Endodermal cell (in vitro differentiated cells): ENCODE results near the gene LAPTM5. TPM values are rescaled to one million over a fixed set of nuclear protein-coding genes. Genes with fewer than 3 reads are reported as not detected.
"Not testable (repeated sequence)": the region's sequence is repeated elsewhere in the genome, so short reads cannot be mapped to it uniquely, and the experiment has no call there.

Experiments used
- DNase-seq: peaks from one replicate; pipeline ENCODE4 v3.0.0-alpha.2; 2017
- H3K27ac ChIP-seq: 2 replicates; pipeline ENCODE4 v1.5.1; 2013; ENCODE audit warnings: mild to moderate bottlenecking, low read depth, low read length, moderate library complexity
- H3K27me3 ChIP-seq: 2 replicates; pipeline ENCODE4 v1.6.1; 2013; ENCODE audit warnings: mild to moderate bottlenecking, low read length, moderate library complexity; ENCODE audit not compliant: insufficient read depth, control insufficient read depth, poor library complexity, severe bottlenecking
- H3K36me3 ChIP-seq: 2 replicates; pipeline ENCODE4 v1.7.0; 2013; ENCODE audit warnings: mild to moderate bottlenecking, low read length, moderate library complexity; ENCODE audit not compliant: control insufficient read depth, insufficient read depth
- H3K4me1 ChIP-seq: one replicate; pipeline ENCODE4 v1.7.0; 2013; ENCODE audit warnings: low read length; ENCODE audit not compliant: control insufficient read depth, insufficient read depth
- H3K4me3 ChIP-seq: 2 replicates; pipeline ENCODE4 v1.5.1; 2013; ENCODE audit warnings: mild to moderate bottlenecking, low read length, moderate library complexity
- H3K9ac ChIP-seq: 2 replicates; pipeline ENCODE4 v1.6.1; 2013; ENCODE audit warnings: mild to moderate bottlenecking, low read length, moderate library complexity; ENCODE audit not compliant: poor library complexity, severe bottlenecking; ENCODE audit errors: extremely low read depth
- H3K9me3 ChIP-seq: 2 replicates; pipeline ENCODE4 v1.6.1; 2013; ENCODE audit warnings: mild to moderate bottlenecking, low read length, moderate library complexity; ENCODE audit not compliant: control insufficient read depth
- H3K27ac Mint-ChIP-seq: 2 replicates; pipeline ENCODE4 v1.8.0; 2020; ENCODE audit warnings: mixed read lengths
- H3K27me3 Mint-ChIP-seq: 2 replicates; pipeline ENCODE4 v1.8.0; 2021; ENCODE audit warnings: mild to moderate bottlenecking, mixed read lengths; ENCODE audit not compliant: insufficient read depth
- H3K36me3 Mint-ChIP-seq: 2 replicates; pipeline ENCODE4 v1.8.0; 2020; ENCODE audit warnings: low read depth, mixed read lengths
- H3K4me1 Mint-ChIP-seq: 2 replicates; pipeline ENCODE4 v1.8.0; 2020; ENCODE audit warnings: mixed read lengths
- H3K4me3 Mint-ChIP-seq: 2 replicates; pipeline ENCODE4 v1.8.0; 2020; ENCODE audit warnings: mild to moderate bottlenecking, moderate library complexity, mixed read lengths
- H3K9me3 Mint-ChIP-seq: 2 replicates; pipeline ENCODE4 v1.8.0; 2020; ENCODE audit warnings: mild to moderate bottlenecking, mixed read lengths
- CTCF ChIP-seq: fragments of 200-600 bp; sonication (generic); conservative IDR thresholded peaks from 2 replicates; pipeline ENCODE4 v1.5.0; 2021; ENCODE audit warnings: antibody characterized with exemption, mild to moderate bottlenecking
- WGBS, 2 experiments: methylation state at CpG; one replicate each; pipeline versions ENCODE4 v1.1.5 to v1.1.7; 2013; ENCODE audit warnings: missing lambda C conversion rate in 2 of 2, mixed read lengths in 1 of 2; ENCODE audit not compliant: insufficient coverage in 1 of 2, insufficient read length in 1 of 2; 5-methylcytosine and 5-hydroxymethylcytosine counted together
- total RNA-seq, 2 donors: library from RNA; stranded (reverse); fragmentation: NEBNext Ultra II Directional in 1 of 2; extraction: Animal tissue kit (Norgen Biotek cat#: 25700) in 1 of 2; gene quantifications; 2 replicates in 1 of 2; 3 replicates in 1 of 2; pipeline ENCODE4 v1.2.1, GENCODE V29; 2021

The LAPTM5 gene
- total RNA-seq, 2 donors from 2014 or later: not detected

GRCh38 chr1:30691480-30691879, 66.1 kb downstream of the LAPTM5 start:
- Histone ChIP-seq H3K36me3 (no peaks in the 10 kb centered on the region), H3K27ac (no peak overlapping the region), H3K9ac (no peak overlapping the region), H3K27me3 (no peaks in the 10 kb centered on the region), H3K9me3 (no peaks in the 10 kb centered on the region), H3K4me3 (no peak overlapping the region), H3K4me1 (peaks cover 21% of the 10 kb centered on the region)
- peak overlapping the region; percentile 18 for H3K27ac Mint-ChIP-seq
- H3K4me3 Mint-ChIP-seq: no peak overlapping the region
- no peaks in the 10 kb centered on the region for H3K9me3 Mint-ChIP-seq
- WGBS, 2 experiments: 76 to 88% methylated on average over 4 to 5 of the region's 5 CpGs
- peak; percentile 34 for DNase-seq
- H3K4me1 Mint-ChIP-seq: peaks cover 39% of the 10 kb centered on the region
- no peak for TF ChIP-seq CTCF
- no peaks in the 10 kb centered on the region for H3K27me3 Mint-ChIP-seq
- H3K36me3 Mint-ChIP-seq: no peaks in the 10 kb centered on the region

GRCh38 chr1:30689901-30690645, 67.5 kb downstream of the LAPTM5 start:
- peak overlapping the region; percentile 50 for H3K27ac ChIP-seq
- peak; percentile 54 for DNase-seq
- no peaks in the 10 kb centered on the region for H3K36me3 ChIP-seq
- H3K36me3 Mint-ChIP-seq: no peaks in the 10 kb centered on the region
- H3K4me3 ChIP-seq: peak overlapping the region; percentile 49
- H3K27me3 ChIP-seq: no peaks in the 10 kb centered on the region
- TF ChIP-seq CTCF: no peak
- H3K9me3 Mint-ChIP-seq: no peaks in the 10 kb centered on the region
- peak overlapping the region; percentile 11 for H3K4me3 Mint-ChIP-seq
- no peaks in the 10 kb centered on the region for H3K27me3 Mint-ChIP-seq
- peak overlapping the region; percentile 15 for H3K27ac Mint-ChIP-seq
- H3K9me3 ChIP-seq: no peaks in the 10 kb centered on the region
- H3K4me1 Mint-ChIP-seq: peaks cover 47% of the 10 kb centered on the region
- 50 to 61% methylated on average over 6 to 7 of the region's 7 CpGs for WGBS, 2 experiments
- no peak overlapping the region for H3K9ac ChIP-seq
- H3K4me1 ChIP-seq: peaks cover 30% of the 10 kb centered on the region

- H3K4me1 Mint-ChIP-seq: peaks cover 47% of the 10 kb centered on the region
- H3K9me3 Mint-ChIP-seq: no peaks in the 10 kb centered on the region
- Histone ChIP-seq H3K9ac (no peak overlapping the region), H3K4me1 (peaks cover 30% of the 10 kb centered on the region), H3K27me3 (peaks cover 5% of the 10 kb centered on the region), H3K4me3 (peak overlapping the region; percentile 49), H3K9me3 (no peaks in the 10 kb centered on the region), H3K36me3 (no peaks in the 10 kb centered on the region), H3K27ac (peak overlapping the region; percentile 50)
- peaks cover 6% of the 10 kb centered on the region for H3K27me3 Mint-ChIP-seq
- H3K27ac Mint-ChIP-seq: peak overlapping the region; percentile 15
- no peak for TF ChIP-seq CTCF
- peak; percentile 47 for DNase-seq
- no peaks in the 10 kb centered on the region for H3K36me3 Mint-ChIP-seq
- WGBS, 2 experiments: 86% methylated on average over 9 to 11 of the region's 11 CpGs
- H3K4me3 Mint-ChIP-seq: peak overlapping the region; percentile 11
Measured at GRCh38 chr1:30688920-30689794, 68.4 kb downstream of the LAPTM5 start.

- H3K4me3 ChIP-seq, H3K36me3 ChIP-seq, H3K27ac ChIP-seq, H3K36me3 Mint-ChIP-seq, H3K27ac Mint-ChIP-seq, H3K9ac ChIP-seq, H3K4me3 Mint-ChIP-seq, H3K9me3 Mint-ChIP-seq, H3K9me3 ChIP-seq: not testable (repeated sequence)
- Mint-ChIP-seq H3K4me1 (peaks cover 43% of the 10 kb centered on the region), H3K27me3 (peaks cover 12% of the 10 kb centered on the region)
- 90 to 91% methylated on average over 9 of the region's 9 CpGs for WGBS, 2 experiments
- Histone ChIP-seq H3K4me1 (peaks cover 30% of the 10 kb centered on the region), H3K27me3 (peaks cover 11% of the 10 kb centered on the region)
- DNase-seq: peak; percentile 24
Measured at GRCh38 chr1:30688516-30688915, 69.1 kb downstream of the LAPTM5 start.
